DOHH2 (cell line): ENCODE data around the gene PTGR3.

ENCODE experiments used
- H3F3A ChIP-seq: fragments of 200-600 bp; sonication (generic), shearing (Covaris generic); 2 replicates; pipeline ENCODE4 v1.6.0; 2016; ENCODE audit warnings: antibody characterized with exemption, mild to moderate bottlenecking; ENCODE audit not compliant: control insufficient read depth, insufficient read depth
- H3K27ac ChIP-seq: fragments of 200-600 bp; sonication (generic); 2 replicates; pipeline ENCODE4 v1.5.1; 2014; ENCODE audit warnings: low read depth, mild to moderate bottlenecking, low read length, moderate library complexity
- H3K27me3 ChIP-seq: fragments of 200-600 bp; sonication (generic); 2 replicates; pipeline ENCODE4 v1.6.1; 2014; ENCODE audit warnings: mild to moderate bottlenecking, low read length, mixed read lengths; ENCODE audit not compliant: control insufficient read depth
- H3K36me3 ChIP-seq: fragments of 200-600 bp; sonication (generic); 2 replicates; pipeline ENCODE4 v1.6.1; 2014; ENCODE audit warnings: mild to moderate bottlenecking, low read length, moderate library complexity, mixed read lengths; ENCODE audit not compliant: control insufficient read depth
- H3K4me1 ChIP-seq: fragments of 200-600 bp; sonication (generic); 2 replicates; pipeline ENCODE4 v1.6.1; 2014; ENCODE audit warnings: mild to moderate bottlenecking, low read length, mixed read lengths; ENCODE audit not compliant: control insufficient read depth
- H3K4me2 ChIP-seq: fragments of 200-600 bp; sonication (generic); 2 replicates; pipeline ENCODE4 v1.6.0; 2014; ENCODE audit warnings: mild to moderate bottlenecking, low read length, moderate library complexity
- H3K4me3 ChIP-seq: fragments of 200-600 bp; sonication (generic); 2 replicates; pipeline ENCODE4 v1.5.1; 2014; ENCODE audit warnings: mild to moderate bottlenecking, low read length, mixed read lengths
- H3K79me2 ChIP-seq: fragments of 200-600 bp; sonication (generic); 2 replicates; pipeline ENCODE4 v1.6.1; 2014; ENCODE audit warnings: mild to moderate bottlenecking, low read length, mixed read lengths; ENCODE audit not compliant: control insufficient read depth
- H3K9me2 ChIP-seq: fragments of 200-600 bp; sonication (generic); replicated peaks from 2 replicates; pipeline ENCODE4 v1.6.1; 2014; ENCODE audit warnings: mild to moderate bottlenecking, low read length, mixed read lengths; ENCODE audit not compliant: control insufficient read depth
- H3K9me3 ChIP-seq: fragments of 200-600 bp; sonication (generic); 2 replicates; pipeline ENCODE4 v1.6.1; 2014; ENCODE audit warnings: antibody characterized with exemption, low read length, mixed read lengths; ENCODE audit not compliant: control insufficient read depth, insufficient read depth
- H4K20me1 ChIP-seq: fragments of 200-600 bp; sonication (generic); 2 replicates; pipeline ENCODE4 v1.6.0; 2014; ENCODE audit warnings: low read depth, mild to moderate bottlenecking, antibody characterized with exemption, low read length, moderate library complexity; ENCODE audit not compliant: control insufficient read depth, insufficient read depth
- EZH2phosphoT487 ChIP-seq: fragments of 200-600 bp; sonication (generic); IDR thresholded peaks from 2 replicates; pipeline ENCODE4 v1.6.1; 2017; ENCODE audit warnings: borderline replicate concordance, mild to moderate bottlenecking, antibody characterized with exemption, low read length, moderate library complexity, mixed read lengths
- TF ChIP-seq, protein P1 (sequence below): fragments of 200-600 bp; sonication (generic); IDR thresholded peaks from one replicate; pipeline ENCODE4 v1.5.1; 2014; ENCODE audit warnings: antibody characterized with exemption, mild to moderate bottlenecking, low read depth, low read length; ENCODE audit not compliant: poor library complexity, severe bottlenecking

Gene PTGR3

DNA sequence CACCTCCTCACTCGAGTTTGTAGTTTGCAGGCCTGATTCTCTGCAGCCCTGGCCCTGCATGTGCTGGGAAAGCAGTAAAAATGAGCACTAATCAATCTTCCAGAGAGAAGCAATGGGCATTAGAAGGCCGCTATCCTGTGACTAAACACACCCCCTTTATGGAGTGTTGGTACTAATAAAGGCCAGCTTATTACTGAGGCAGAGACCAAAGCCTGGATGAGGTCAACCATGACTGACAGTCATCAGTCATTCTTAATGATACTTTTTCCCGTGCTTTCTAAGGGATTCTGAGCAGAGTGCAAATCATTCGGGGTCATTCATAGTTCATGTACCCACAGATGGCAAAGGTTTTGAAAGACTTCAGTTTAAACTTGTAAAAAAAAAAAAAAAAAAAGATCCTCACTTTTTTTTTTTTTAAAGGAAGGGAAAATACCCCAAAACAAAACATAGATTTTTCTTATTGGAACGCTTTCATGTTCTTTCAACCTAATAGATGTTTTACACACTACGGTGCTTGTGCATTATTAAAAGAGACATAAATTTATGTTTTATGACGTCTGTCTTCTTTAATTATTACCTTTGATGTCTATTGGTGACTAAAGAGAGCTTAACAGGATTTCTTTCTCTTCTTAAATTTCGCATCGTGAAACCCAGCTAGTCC lies 14.9 kb upstream of the PTGR3 start:
- Histone ChIP-seq H3K4me1 (no peaks in the 10 kb centered on the region), H3K9me3 (no peaks in the 10 kb centered on the region), H3K79me2 (peaks cover 85% of the 10 kb centered on the region), H3K4me3 (no peak overlapping the region), H3K4me2 (no peak overlapping the region), H3F3A (no peaks in the 10 kb centered on the region), H3K27ac (no peak overlapping the region), H3K27me3 (no peaks in the 10 kb centered on the region), H3K9me2 (no peaks in the 10 kb centered on the region), H3K36me3 (no peaks in the 10 kb centered on the region), H4K20me1 (no peaks in the 10 kb centered on the region)
- TF ChIP-seq, protein P1, sequence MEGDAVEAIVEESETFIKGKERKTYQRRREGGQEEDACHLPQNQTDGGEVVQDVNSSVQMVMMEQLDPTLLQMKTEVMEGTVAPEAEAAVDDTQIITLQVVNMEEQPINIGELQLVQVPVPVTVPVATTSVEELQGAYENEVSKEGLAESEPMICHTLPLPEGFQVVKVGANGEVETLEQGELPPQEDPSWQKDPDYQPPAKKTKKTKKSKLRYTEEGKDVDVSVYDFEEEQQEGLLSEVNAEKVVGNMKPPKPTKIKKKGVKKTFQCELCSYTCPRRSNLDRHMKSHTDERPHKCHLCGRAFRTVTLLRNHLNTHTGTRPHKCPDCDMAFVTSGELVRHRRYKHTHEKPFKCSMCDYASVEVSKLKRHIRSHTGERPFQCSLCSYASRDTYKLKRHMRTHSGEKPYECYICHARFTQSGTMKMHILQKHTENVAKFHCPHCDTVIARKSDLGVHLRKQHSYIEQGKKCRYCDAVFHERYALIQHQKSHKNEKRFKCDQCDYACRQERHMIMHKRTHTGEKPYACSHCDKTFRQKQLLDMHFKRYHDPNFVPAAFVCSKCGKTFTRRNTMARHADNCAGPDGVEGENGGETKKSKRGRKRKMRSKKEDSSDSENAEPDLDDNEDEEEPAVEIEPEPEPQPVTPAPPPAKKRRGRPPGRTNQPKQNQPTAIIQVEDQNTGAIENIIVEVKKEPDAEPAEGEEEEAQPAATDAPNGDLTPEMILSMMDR = no peak
- TF ChIP-seq EZH2phosphoT487 = no peak

DNA sequence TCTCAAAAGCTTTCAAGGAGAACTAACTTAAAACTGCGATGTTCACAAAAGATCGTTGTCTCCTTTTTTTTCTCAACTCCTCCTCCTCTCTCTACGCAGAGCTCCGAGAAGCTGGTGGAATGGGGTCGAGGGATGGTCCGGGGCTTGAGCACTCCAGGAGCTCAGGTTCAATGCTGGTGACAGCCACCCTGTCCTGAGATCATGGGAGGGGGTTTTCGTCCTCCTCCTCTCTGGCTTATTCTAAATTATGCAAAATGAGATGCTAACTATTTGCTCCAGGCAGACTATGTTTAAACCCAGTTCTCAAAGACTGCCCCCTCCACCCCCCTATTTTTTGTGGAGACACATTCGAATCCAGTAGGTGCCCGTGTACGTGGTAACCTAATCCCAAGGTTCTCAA lies 13.5 kb upstream of the PTGR3 start:
- Histone ChIP-seq H3K4me1 (no peaks in the 10 kb centered on the region), H3K27ac (no peak overlapping the region), H3K4me2 (no peak overlapping the region), H3K9me3 (no peaks in the 10 kb centered on the region), H3K27me3 (no peaks in the 10 kb centered on the region), H3K4me3 (no peak overlapping the region), H3K9me2 (no peaks in the 10 kb centered on the region), H4K20me1 (no peaks in the 10 kb centered on the region), H3K36me3 (no peaks in the 10 kb centered on the region), H3F3A (no peaks in the 10 kb centered on the region), H3K79me2 (peaks cover 86% of the 10 kb centered on the region)
- no peak for TF ChIP-seq EZH2phosphoT487

DNA sequence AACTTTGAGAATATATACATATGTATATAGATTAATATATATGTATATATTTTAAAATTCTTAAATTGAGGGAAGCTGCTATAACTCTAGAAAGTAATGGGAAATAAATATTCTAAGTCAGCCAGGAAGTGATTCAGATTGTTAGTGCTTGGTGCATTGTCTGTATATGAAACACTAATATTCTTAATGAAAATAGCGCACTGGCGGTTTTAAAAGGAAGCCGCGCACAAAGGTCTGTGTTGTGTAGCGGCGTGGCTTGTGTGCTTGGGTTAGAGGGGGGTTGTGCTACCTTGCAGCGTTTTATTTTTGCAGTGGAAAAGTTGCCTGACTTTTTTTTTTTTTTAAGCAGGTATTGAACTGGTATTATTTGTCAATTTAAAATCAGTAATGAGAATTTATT lies 13.0 kb upstream of the PTGR3 start:
- Histone ChIP-seq H4K20me1 (no peaks in the 10 kb centered on the region), H3K9me2 (no peaks in the 10 kb centered on the region), H3K4me1 (no peaks in the 10 kb centered on the region), H3K36me3 (no peaks in the 10 kb centered on the region), H3K27me3 (no peaks in the 10 kb centered on the region), H3F3A (no peaks in the 10 kb centered on the region), H3K4me2 (no peak overlapping the region), H3K79me2 (peaks cover 89% of the 10 kb centered on the region), H3K9me3 (no peaks in the 10 kb centered on the region), H3K27ac (no peak overlapping the region), H3K4me3 (no peak overlapping the region)
- no peak for TF ChIP-seq EZH2phosphoT487
- TF ChIP-seq, protein P1 = no peak

DNA sequence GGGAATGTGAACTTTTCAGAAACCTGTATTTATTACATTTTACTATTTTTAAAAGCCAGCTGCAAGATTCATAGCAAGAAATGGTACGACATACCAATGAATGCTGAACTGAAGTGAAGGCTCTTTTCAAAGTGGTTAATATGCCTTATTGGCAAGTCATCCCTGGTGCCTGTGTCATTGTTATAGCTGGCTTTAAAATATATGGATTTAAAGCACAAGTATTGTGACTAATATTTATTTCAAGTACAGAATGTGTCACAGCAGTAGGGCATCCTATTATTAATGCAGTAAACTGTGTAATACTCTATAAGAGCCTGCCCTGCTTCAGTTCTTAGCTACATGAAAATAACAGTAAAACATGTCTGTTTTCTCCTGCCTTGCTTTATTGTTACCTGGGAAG lies 12.5 kb upstream of the PTGR3 start:
- H4K20me1 ChIP-seq = no peaks in the 10 kb centered on the region

More for the DNA sequence above, 12.5 kb upstream of the PTGR3 start:
- Histone ChIP-seq H3K9me3 (no peaks in the 10 kb centered on the region), H3K27me3 (no peaks in the 10 kb centered on the region), H3K36me3 (no peaks in the 10 kb centered on the region), H3K4me1 (peaks cover 2% of the 10 kb centered on the region), H3K9me2 (no peaks in the 10 kb centered on the region), H3K27ac (no peak overlapping the region), H3K79me2 (peaks cover 89% of the 10 kb centered on the region), H3K4me3 (no peak overlapping the region), H3K4me2 (no peak overlapping the region), H3F3A (no peaks in the 10 kb centered on the region)
- TF ChIP-seq, protein P1 = no peak
- TF ChIP-seq EZH2phosphoT487 = no peak
